Neutrophil (primary cell): ENCODE measurements around the gene GRM3.
"Not testable (repeated sequence)": the region's sequence is repeated elsewhere in the genome, so short reads cannot be mapped to it uniquely, and the experiment has no call there.

Experiments used
- H3K27ac ChIP-seq: fragments of 200-600 bp; sonication (generic); 2 replicates; pipeline ENCODE4 v1.5.1; 2016; ENCODE audit warnings: mild to moderate bottlenecking, moderate library complexity
- H3K27me3 ChIP-seq: fragments of 200-600 bp; sonication (generic); 2 replicates; pipeline ENCODE4 v1.6.0; 2016; ENCODE audit warnings: mild to moderate bottlenecking
- H3K36me3 ChIP-seq: fragments of 200-600 bp; sonication (generic); 2 replicates; pipeline ENCODE4 v1.5.1; 2017
- H3K4me1 ChIP-seq, 2 experiments: fragments of 200-600 bp in 1 of 2; sonication (generic) in 1 of 2; 1 replicate in 1 of 2; 2 replicates in 1 of 2; pipeline versions ENCODE4 v1.5.1 to v1.6.1; 2013 to 2016; ENCODE audit warnings: low read depth in 1 of 2, low read length in 1 of 2, mild to moderate bottlenecking in 1 of 2, moderate library complexity in 1 of 2; ENCODE audit not compliant: control insufficient read depth in 1 of 2, insufficient read depth in 1 of 2
- H3K4me3 ChIP-seq, 2 experiments: fragments of 200-600 bp in 1 of 2; sonication (generic) in 1 of 2; 1 replicate in 1 of 2; 2 replicates in 1 of 2; pipeline ENCODE4 v1.5.1; 2013 to 2016; ENCODE audit warnings: low read depth in 1 of 2, low read length in 1 of 2, mild to moderate bottlenecking in 1 of 2, moderate library complexity in 1 of 2
- H3K9me3 ChIP-seq: fragments of 200-600 bp; sonication (generic); 2 replicates; pipeline ENCODE4 v1.5.1; 2016
- TF ChIP-seq, protein P1 (sequence below): fragments of 200-600 bp; sonication (generic); IDR thresholded peaks from 2 replicates; pipeline ENCODE4 v1.5.1; 2016; ENCODE audit warnings: antibody characterized with exemption

Gene GRM3

DNA sequence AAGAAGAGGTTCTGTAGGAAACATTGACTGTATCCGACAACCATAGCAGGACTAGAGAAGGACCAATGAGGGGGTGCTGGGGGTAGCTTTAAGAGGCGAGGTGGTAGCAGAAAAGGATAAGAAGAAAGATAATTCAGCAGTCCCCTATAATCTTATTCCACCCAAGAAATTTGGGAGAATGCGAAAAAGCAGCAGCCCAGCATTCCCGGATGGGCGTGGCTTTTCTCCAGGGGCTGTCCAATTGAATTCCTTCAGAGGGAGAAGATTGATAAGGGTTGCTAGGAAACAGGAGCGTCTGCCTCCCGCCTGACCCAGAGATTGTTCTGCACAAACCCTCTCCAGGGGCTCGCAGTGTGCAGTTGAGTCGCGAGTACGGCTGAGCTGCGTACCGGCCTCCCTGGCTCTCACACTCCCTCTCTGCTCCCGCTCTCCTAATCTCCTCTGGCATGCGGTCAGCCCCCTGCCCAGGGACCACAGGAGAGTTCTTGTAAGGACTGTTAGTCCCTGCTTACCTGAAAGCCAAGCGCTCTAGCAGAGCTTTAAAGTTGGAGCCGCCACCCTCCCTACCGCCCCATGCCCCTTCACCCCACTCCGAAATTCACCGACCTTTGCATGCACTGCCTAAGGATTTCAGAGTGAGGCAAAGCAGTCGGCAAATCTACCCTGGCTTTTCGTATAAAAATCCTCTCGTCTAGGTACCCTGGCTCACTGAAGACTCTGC is at the start of gene GRM3:
GRM3 (plus strand) TSS at position 349 of the 721 bp plus-strand sequence. CDS start 121,237 bp downstream, outside the sequence.
- no peak within 1 kb of the TSS for H3K4me3 ChIP-seq

DNA sequence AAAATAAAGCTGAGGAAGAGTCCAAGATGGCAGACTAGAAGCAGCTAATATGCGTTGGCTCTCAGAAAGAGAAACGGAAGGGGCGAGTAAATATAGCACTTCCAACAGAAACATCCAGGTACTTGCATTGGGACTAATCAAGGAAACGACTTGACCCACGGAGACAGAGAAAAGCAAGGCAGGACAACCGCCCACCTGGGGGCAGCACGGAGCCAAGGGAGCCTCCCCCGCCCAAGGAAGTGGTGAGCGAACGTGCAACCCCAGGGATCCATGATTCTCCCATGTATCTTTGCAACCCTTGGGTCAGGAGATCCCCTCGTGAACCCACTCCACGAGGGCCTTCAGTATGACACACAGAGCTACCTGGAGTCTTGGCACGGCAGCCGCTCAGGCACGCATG is 45.4 kb upstream of the GRM3 start:
- Histone ChIP-seq H3K36me3 (no peaks in the 10 kb centered on the region), H3K4me3 (no peak overlapping the region), H3K27ac (no peak overlapping the region), H3K27me3 (no peaks in the 10 kb centered on the region), H3K4me1 (no peaks in the 10 kb centered on the region), H3K9me3 (no peaks in the 10 kb centered on the region)
- TF ChIP-seq, protein P1, sequence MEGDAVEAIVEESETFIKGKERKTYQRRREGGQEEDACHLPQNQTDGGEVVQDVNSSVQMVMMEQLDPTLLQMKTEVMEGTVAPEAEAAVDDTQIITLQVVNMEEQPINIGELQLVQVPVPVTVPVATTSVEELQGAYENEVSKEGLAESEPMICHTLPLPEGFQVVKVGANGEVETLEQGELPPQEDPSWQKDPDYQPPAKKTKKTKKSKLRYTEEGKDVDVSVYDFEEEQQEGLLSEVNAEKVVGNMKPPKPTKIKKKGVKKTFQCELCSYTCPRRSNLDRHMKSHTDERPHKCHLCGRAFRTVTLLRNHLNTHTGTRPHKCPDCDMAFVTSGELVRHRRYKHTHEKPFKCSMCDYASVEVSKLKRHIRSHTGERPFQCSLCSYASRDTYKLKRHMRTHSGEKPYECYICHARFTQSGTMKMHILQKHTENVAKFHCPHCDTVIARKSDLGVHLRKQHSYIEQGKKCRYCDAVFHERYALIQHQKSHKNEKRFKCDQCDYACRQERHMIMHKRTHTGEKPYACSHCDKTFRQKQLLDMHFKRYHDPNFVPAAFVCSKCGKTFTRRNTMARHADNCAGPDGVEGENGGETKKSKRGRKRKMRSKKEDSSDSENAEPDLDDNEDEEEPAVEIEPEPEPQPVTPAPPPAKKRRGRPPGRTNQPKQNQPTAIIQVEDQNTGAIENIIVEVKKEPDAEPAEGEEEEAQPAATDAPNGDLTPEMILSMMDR = no peak

More for the DNA sequence above, at the start of gene GRM3:
- TF ChIP-seq, protein P1 = no peak
- Histone ChIP-seq H3K9me3 (no peaks in the 10 kb centered on the region), H3K27me3 (peaks cover 46% of the 10 kb centered on the region), H3K27ac (no peak within 1 kb of the TSS), H3K36me3 (no peaks in the 10 kb centered on the region), H3K4me1 (no peaks in the 10 kb centered on the region)

DNA sequence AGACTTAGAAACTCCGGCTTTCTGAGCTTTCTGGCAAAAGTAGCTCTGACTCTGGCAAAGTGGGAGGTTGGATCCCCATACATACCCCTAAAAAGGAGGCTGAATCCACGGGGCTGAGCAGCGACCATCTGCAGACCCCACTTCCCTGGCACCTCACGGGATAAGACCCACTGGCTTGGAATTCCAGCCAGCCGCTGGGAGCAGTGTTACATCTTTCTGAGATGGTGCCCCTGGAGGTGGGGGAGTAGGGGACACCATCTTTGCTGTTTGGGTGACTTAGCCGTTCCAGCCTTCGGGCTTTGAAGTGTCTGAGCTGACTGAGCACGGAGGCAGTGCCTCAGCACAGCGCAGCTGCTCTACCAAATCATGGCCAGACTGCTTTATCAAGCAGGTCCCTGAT is 45.0 kb upstream of the GRM3 start:
- H3K9me3 ChIP-seq = no peaks in the 10 kb centered on the region
- H3K4me3 ChIP-seq = no peak overlapping the region
- H3K27me3 ChIP-seq = no peaks in the 10 kb centered on the region
- H3K27ac ChIP-seq = no peak overlapping the region
- H3K4me1 ChIP-seq = no peaks in the 10 kb centered on the region
- TF ChIP-seq, protein P1 = no peak
- no peaks in the 10 kb centered on the region for H3K36me3 ChIP-seq

DNA sequence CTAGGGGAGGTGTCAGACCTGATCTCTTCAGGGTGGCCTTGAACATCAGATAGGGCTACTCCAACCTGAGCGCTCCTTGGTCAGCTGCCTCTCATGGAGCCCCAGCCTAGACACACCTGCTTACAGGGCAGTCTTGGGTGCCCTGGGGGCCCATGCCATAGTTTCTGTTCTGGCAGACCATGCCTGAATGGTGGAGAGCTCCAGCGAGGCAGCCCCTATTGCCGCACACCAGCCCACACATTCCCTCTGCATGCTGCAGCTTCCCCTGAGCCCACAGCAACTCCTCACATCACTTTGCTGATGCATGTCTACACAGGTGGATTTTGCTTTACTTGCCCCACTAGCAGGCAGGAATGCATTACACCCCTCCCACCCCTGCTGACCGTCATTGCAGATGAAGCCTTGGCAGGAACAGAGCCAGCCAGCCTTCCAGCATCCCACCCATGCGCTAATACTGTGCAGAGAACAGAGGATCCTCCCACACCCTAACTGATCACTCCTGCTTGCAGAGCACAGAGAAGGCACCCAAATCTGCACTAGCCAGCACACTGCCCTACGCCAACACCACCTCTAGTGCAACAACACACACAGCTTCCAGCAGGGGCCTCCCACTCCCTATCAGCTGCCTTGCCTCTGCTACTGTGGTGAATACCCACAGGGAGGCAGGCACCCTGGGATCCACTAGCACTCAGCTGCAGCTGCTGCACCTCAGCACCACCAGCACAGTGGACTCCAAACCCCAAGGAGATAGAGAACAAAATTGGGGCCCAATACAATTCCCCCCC is 43.0 kb upstream of the GRM3 start:
- Histone ChIP-seq H3K27ac (no peak overlapping the region), H3K36me3 (no peaks in the 10 kb centered on the region), H3K4me3 (no peak overlapping the region), H3K4me1 (no peaks in the 10 kb centered on the region), H3K27me3 (no peaks in the 10 kb centered on the region), H3K9me3 (no peaks in the 10 kb centered on the region)
- TF ChIP-seq, protein P1 = no peak

DNA sequence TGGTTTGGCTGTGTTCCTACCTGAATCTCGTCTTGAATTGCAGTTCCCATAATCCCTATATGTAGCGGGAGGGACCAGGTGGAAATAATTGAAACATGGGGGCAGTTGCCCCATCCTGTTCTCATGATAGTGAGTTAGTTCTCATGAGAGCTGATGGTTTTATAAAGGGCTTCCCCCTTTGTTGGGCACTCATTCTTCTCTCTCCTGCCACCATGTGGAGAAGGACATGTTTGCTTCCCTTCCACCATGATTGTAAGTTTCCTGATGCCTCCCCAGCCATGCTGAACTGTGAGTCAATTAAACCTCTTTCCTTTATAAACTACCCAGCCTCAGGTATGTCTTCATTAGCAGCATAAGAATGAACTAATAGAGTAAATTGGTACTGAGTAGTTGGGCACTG is 28.0 kb upstream of the GRM3 start:
- H3K4me1 ChIP-seq, H3K4me3 ChIP-seq, H3K36me3 ChIP-seq, H3K27ac ChIP-seq, H3K9me3 ChIP-seq, H3K27me3 ChIP-seq: not testable (repeated sequence)
